H9 (cell line): ENCODE data around the gene MICAL3. TPM values are rescaled to one million over a fixed set of nuclear protein-coding genes. Genes with fewer than 3 reads are reported as not detected.

Experiments
- DNase-seq: peaks from one replicate; pipeline ENCODE4 v3.0.0-alpha.2; 2017
- H2AFZ ChIP-seq: one replicate; pipeline ENCODE4 v1.6.1; 2013; ENCODE audit warnings: mild to moderate bottlenecking, low read length, control low read depth, moderate library complexity
- H2AK5ac ChIP-seq: 2 replicates; pipeline ENCODE4 v1.6.1; 2013; ENCODE audit warnings: low read length, control low read depth, mixed read lengths; ENCODE audit not compliant: insufficient read length
- H2BK120ac ChIP-seq: one replicate; pipeline ENCODE4 v1.6.1; 2013; ENCODE audit warnings: low read depth, mild to moderate bottlenecking, low read length, control low read depth, inconsistent platforms; ENCODE audit not compliant: poor library complexity, severe bottlenecking
- H2BK12ac ChIP-seq: 2 replicates; pipeline ENCODE4 v1.6.1; 2013; ENCODE audit warnings: low read length, control low read depth, mixed read lengths, low read depth; ENCODE audit not compliant: insufficient read length
- H2BK15ac ChIP-seq: 2 replicates; pipeline ENCODE4 v1.6.1; 2013; ENCODE audit warnings: low read depth, low read length, control low read depth
- H2BK20ac ChIP-seq: one replicate; pipeline ENCODE4 v1.6.1; 2013; ENCODE audit warnings: low read depth, mild to moderate bottlenecking, low read length, control low read depth, inconsistent platforms; ENCODE audit not compliant: poor library complexity, severe bottlenecking
- H2BK5ac ChIP-seq: 2 replicates; pipeline ENCODE4 v1.6.1; 2013; ENCODE audit warnings: low read length, control low read depth, mixed read lengths; ENCODE audit not compliant: insufficient read length
- H3K14ac ChIP-seq: 2 replicates; pipeline ENCODE4 v1.6.1; 2013; ENCODE audit warnings: low read length, control low read depth; ENCODE audit not compliant: insufficient read depth
- H3K18ac ChIP-seq: 2 replicates; pipeline ENCODE4 v1.6.1; 2013; ENCODE audit warnings: low read depth, mild to moderate bottlenecking, mixed read lengths, low read length, control low read depth; ENCODE audit not compliant: insufficient read length
- H3K23ac ChIP-seq: 2 replicates; pipeline ENCODE4 v1.6.1; 2013; ENCODE audit warnings: low read length, control low read depth, mixed read lengths, low read depth; ENCODE audit not compliant: insufficient read length
- H3K23me2 ChIP-seq: 2 replicates; pipeline ENCODE4 v1.6.1; 2013; ENCODE audit warnings: low read depth, mild to moderate bottlenecking, mixed read lengths, low read length, control low read depth; ENCODE audit not compliant: insufficient read length, poor library complexity, severe bottlenecking
- H3K27ac ChIP-seq: 2 replicates; pipeline ENCODE4 v1.5.1; 2013; ENCODE audit warnings: low read length, control low read depth, mixed read lengths, low read depth; ENCODE audit not compliant: insufficient read length
- H3K27me3 ChIP-seq: 2 replicates; pipeline ENCODE4 v1.6.1; 2013; ENCODE audit warnings: low read length, control low read depth, inconsistent platforms; ENCODE audit not compliant: insufficient read depth
- H3K4ac ChIP-seq: 2 replicates; pipeline ENCODE4 v1.6.1; 2013; ENCODE audit warnings: low read depth, mild to moderate bottlenecking, control low read depth, inconsistent platforms, low read length, moderate library complexity
- H3K4me1 ChIP-seq: 2 replicates; pipeline ENCODE4 v1.6.1; 2013; ENCODE audit warnings: low read length, control low read depth, inconsistent platforms; ENCODE audit not compliant: insufficient read depth
- H3K4me2 ChIP-seq: 2 replicates; pipeline ENCODE4 v1.6.1; 2013; ENCODE audit warnings: low read length, control low read depth, mixed read lengths; ENCODE audit not compliant: insufficient read length, insufficient read depth
- H3K56ac ChIP-seq: 2 replicates; pipeline ENCODE4 v1.6.1; 2013; ENCODE audit warnings: low read depth, mild to moderate bottlenecking, mixed read lengths, low read length, control low read depth; ENCODE audit not compliant: insufficient read length
- H3K79me1 ChIP-seq: 2 replicates; pipeline ENCODE4 v1.6.1; 2013; ENCODE audit warnings: low read depth, mild to moderate bottlenecking, moderate library complexity, low read length, control low read depth, inconsistent platforms; ENCODE audit not compliant: insufficient read depth, poor library complexity, severe bottlenecking
- H3K79me2 ChIP-seq: 2 replicates; pipeline ENCODE4 v1.6.1; 2013; ENCODE audit warnings: low read length, control low read depth, inconsistent platforms; ENCODE audit not compliant: insufficient read depth
- H3K9ac ChIP-seq: 2 replicates; pipeline ENCODE4 v1.6.1; 2013; ENCODE audit warnings: low read length, control low read depth, mixed read lengths; ENCODE audit not compliant: insufficient read length; ENCODE audit errors: extremely low read depth
- H3K9me3 ChIP-seq: one replicate; pipeline ENCODE4 v1.6.1; 2013; ENCODE audit warnings: low read depth, low read length, inconsistent platforms; ENCODE audit not compliant: control insufficient read depth
- H3T11ph ChIP-seq: one replicate; pipeline ENCODE4 v1.6.1; 2013; ENCODE audit warnings: mild to moderate bottlenecking, low read length, control low read depth, inconsistent platforms
- H4K20me1 ChIP-seq: one replicate; pipeline ENCODE4 v1.6.1; 2013; ENCODE audit not compliant: control insufficient read depth, insufficient read length, insufficient read depth
- H4K5ac ChIP-seq: 2 replicates; pipeline ENCODE4 v1.6.1; 2013; ENCODE audit warnings: low read depth, mild to moderate bottlenecking, mixed read lengths, low read length, control low read depth; ENCODE audit not compliant: insufficient read length
- H4K8ac ChIP-seq: replicated peaks from 2 replicates; pipeline ENCODE4 v1.6.1; 2013; ENCODE audit warnings: low read length, control low read depth, mixed read lengths, low read depth; ENCODE audit not compliant: insufficient read length
- H4K91ac ChIP-seq: 2 replicates; pipeline ENCODE4 v1.6.1; 2013; ENCODE audit warnings: low read depth, mild to moderate bottlenecking, moderate library complexity, mixed read lengths, low read length, control low read depth; ENCODE audit not compliant: insufficient read length
- H3K27ac Mint-ChIP-seq, 3 experiments: 2 replicates in 2 of 3; 3 replicates in 1 of 3; pipeline ENCODE4 v1.8.0; 2020 to 2021; ENCODE audit warnings: mixed read lengths in 3 of 3, mild to moderate bottlenecking in 1 of 3, moderate library complexity in 1 of 3
- H3K27me3 Mint-ChIP-seq: 2 replicates; pipeline ENCODE4 v1.8.0; 2021; ENCODE audit warnings: low read depth, mild to moderate bottlenecking, moderate library complexity, mixed read lengths
- H3K36me3 Mint-ChIP-seq, 3 experiments: 2 replicates in 2 of 3; 3 replicates in 1 of 3; pipeline ENCODE4 v1.8.0; 2020 to 2021; ENCODE audit warnings: low read depth in 3 of 3, mixed read lengths in 3 of 3; ENCODE audit not compliant: insufficient read depth in 1 of 3
- H3K4me1 Mint-ChIP-seq, 2 experiments: 2 replicates each; pipeline ENCODE4 v1.8.0; 2020; ENCODE audit warnings: mixed read lengths in 2 of 2
- H3K4me3 Mint-ChIP-seq, 2 experiments: 2 replicates in 1 of 2; 3 replicates in 1 of 2; pipeline ENCODE4 v1.8.0; 2020 to 2021; ENCODE audit warnings: mild to moderate bottlenecking in 2 of 2, mixed read lengths in 2 of 2, moderate library complexity in 1 of 2
- H3K9me3 Mint-ChIP-seq, 2 experiments: 2 replicates in 1 of 2; 3 replicates in 1 of 2; pipeline ENCODE4 v1.8.0; 2020; ENCODE audit warnings: mild to moderate bottlenecking in 2 of 2, mixed read lengths in 2 of 2, moderate library complexity in 1 of 2
- WGBS: extraction: QIAGEN DNeasy Blood & Tissue Kit; methylation state at CpG from one replicate; pipeline ENCODE4 v1.1.7; 2013; ENCODE audit warnings: missing lambda C conversion rate, low lambda C conversion rate, mixed read lengths; ENCODE audit not compliant: insufficient read length; ENCODE audit errors: extremely low coverage; 5-methylcytosine and 5-hydroxymethylcytosine counted together
- total RNA-seq: library from RNA; stranded (reverse); gene quantifications from 2 replicates; pipeline ENCODE4 v1.2.1, GENCODE V29; 2021
- TF ChIP-seq, protein P1 (sequence below): fragments of 200-600 bp; sonication (generic); conservative IDR thresholded peaks from 3 replicates; pipeline ENCODE4 v1.8.0; 2021; ENCODE audit warnings: antibody characterized with exemption, mild to moderate bottlenecking

The MICAL3 gene
- total RNA-seq, 1 experiment from 2014 or later = 50.2 TPM

GRCh38 chr22:17958166-17958565 lies 66.2 kb downstream of the MICAL3 start:
- Histone ChIP-seq H3K27me3 (no peaks in the 10 kb centered on the region), H3K4me2 (no peak overlapping the region), H4K91ac (no peak overlapping the region), H2BK20ac (no peak overlapping the region), H2AK5ac (no peak overlapping the region), H3K9ac (no peak overlapping the region), H3K4ac (no peak overlapping the region), H2BK15ac (no peak overlapping the region), H2AFZ (no peak overlapping the region), H3K14ac (no peak overlapping the region; the same call in 1 of the 2 replicates), H2BK120ac (no peak overlapping the region), H3K23me2 (no peaks in the 10 kb centered on the region), H3K9me3 (no peaks in the 10 kb centered on the region), H3K56ac (no peak overlapping the region), H3K79me1 (peaks cover 6% of the 10 kb centered on the region), H4K5ac (no peak overlapping the region), H3K18ac (no peak overlapping the region), H3K4me1 (0 out of 2 replicates have a peak, but pooled peaks cover 3% of the 10 kb centered on the region), H4K8ac (no peak overlapping the region), H3K79me2 (peaks cover 4% of the 10 kb centered on the region; the same call in 1 of the 2 replicates), H2BK12ac (no peak overlapping the region), H3K27ac (no peak overlapping the region), H3K23ac (no peak overlapping the region), H3T11ph (no peak overlapping the region), H2BK5ac (no peak overlapping the region), H4K20me1 (no peaks in the 10 kb centered on the region)
- TF ChIP-seq, protein P1, sequence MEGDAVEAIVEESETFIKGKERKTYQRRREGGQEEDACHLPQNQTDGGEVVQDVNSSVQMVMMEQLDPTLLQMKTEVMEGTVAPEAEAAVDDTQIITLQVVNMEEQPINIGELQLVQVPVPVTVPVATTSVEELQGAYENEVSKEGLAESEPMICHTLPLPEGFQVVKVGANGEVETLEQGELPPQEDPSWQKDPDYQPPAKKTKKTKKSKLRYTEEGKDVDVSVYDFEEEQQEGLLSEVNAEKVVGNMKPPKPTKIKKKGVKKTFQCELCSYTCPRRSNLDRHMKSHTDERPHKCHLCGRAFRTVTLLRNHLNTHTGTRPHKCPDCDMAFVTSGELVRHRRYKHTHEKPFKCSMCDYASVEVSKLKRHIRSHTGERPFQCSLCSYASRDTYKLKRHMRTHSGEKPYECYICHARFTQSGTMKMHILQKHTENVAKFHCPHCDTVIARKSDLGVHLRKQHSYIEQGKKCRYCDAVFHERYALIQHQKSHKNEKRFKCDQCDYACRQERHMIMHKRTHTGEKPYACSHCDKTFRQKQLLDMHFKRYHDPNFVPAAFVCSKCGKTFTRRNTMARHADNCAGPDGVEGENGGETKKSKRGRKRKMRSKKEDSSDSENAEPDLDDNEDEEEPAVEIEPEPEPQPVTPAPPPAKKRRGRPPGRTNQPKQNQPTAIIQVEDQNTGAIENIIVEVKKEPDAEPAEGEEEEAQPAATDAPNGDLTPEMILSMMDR = no peak
- WGBS = no CpG with 5 or more reads among the region's 7 CpGs
- Mint-ChIP-seq H3K4me1 (peaks cover 30 to 42% of the 10 kb centered on the region in 2 experiments), H3K27ac (peak overlapping the region in 2 of 3 experiments; percentile 4 to 47; a peak in 4 of 7 replicates), H3K27me3 (no peaks in the 10 kb centered on the region), H3K9me3 (no peaks in the 10 kb centered on the region), H3K36me3 (peaks cover 0 to 2% (median 0%) of the 10 kb centered on the region in 3 experiments; a peak in 2 of 7 replicates), H3K4me3 (no peak overlapping the region)
- DNase-seq = no peak
